ENCODE results near the gene MAP7.
"Not testable (repeated sequence)": the region's sequence is repeated elsewhere in the genome, so short reads cannot be mapped to it uniquely, and the experiment has no call there.

MAP7 gene

GRCh38 chr6:136330634-136331033 is 219.6 kb downstream of the MAP7 start:
- no peak for DNase-seq

- DNase-seq, result no peak
Observed at GRCh38 chr6:136326038-136326553, 224.1 kb downstream of the MAP7 start.

GRCh38 chr6:136324686-136325380 is 225.4 kb downstream of the MAP7 start:
- DNase-seq, result no peak

GRCh38 chr6:136323431-136324112 is 226.7 kb downstream of the MAP7 start:
- DNase-seq, result no peak

- DNase-seq, result no peak
Observed at GRCh38 chr6:136319732-136320131, 230.5 kb downstream of the MAP7 start.

- DNase-seq, result no peak
Observed at GRCh38 chr6:136318676-136319075, 231.5 kb downstream of the MAP7 start.

- DNase-seq, result no peak
Observed at GRCh38 chr6:136317971-136318370, 232.3 kb downstream of the MAP7 start.

GRCh38 chr6:136317021-136317694 is 233.1 kb downstream of the MAP7 start:
- peak; percentile 56 for DNase-seq

- no peak for DNase-seq
Observed at GRCh38 chr6:136315594-136315993, 234.6 kb downstream of the MAP7 start.

- no peak for DNase-seq
Observed at GRCh38 chr6:136312975-136313374, 237.2 kb downstream of the MAP7 start.

GRCh38 chr6:136309729-136310311 is 240.4 kb downstream of the MAP7 start:
- no peak for DNase-seq

- DNase-seq, result no peak
Observed at GRCh38 chr6:136309171-136309570, 241.1 kb downstream of the MAP7 start.

GRCh38 chr6:136308469-136308868 is 241.8 kb downstream of the MAP7 start:
- DNase-seq, result not testable (repeated sequence)

GRCh38 chr6:136307351-136307750 is 242.9 kb downstream of the MAP7 start:
- DNase-seq, result no peak

- no peak for DNase-seq
Observed at GRCh38 chr6:136306466-136306865, 243.8 kb downstream of the MAP7 start.

- DNase-seq, result no peak
Observed at GRCh38 chr6:136304410-136304809, 245.8 kb downstream of the MAP7 start.

GRCh38 chr6:136303516-136303915 is 246.7 kb downstream of the MAP7 start:
- DNase-seq, result no peak

GRCh38 chr6:136294621-136295020 is 255.6 kb downstream of the MAP7 start:
- DNase-seq, result no peak

All from activated naive CD4-positive, alpha-beta T cell treated with anti-CD3 and anti-CD28 coated beads, Interleukin-2, amount 50 U/mL, for 16 hours (primary cell).